ENCODE data around the gene ZC3H12D. TPM values are rescaled to one million over a fixed set of nuclear protein-coding genes. Genes with fewer than 3 reads are reported as not detected.

ZC3H12D gene
- total and polyA plus RNA-seq, 2 experiments from 2014 or later = 0.07 TPM; not detected in 1

- TF ChIP-seq ZNF462 (CRISPR knock-in tag; IDR thresholded peaks at IDR 0.05) (no peak), CREB1 (CRISPR knock-in tag; IDR thresholded peaks at IDR 0.05; ENCODE audit: low read depth) (no peak), REST (IDR thresholded peaks at IDR 0.05; ENCODE audit: unreplicated experiment) (no peak)
These were observed 15.3 kb upstream of the ZC3H12D start (continued) for GRCh38 chr6:149500096-149500495.

GRCh38 chr6:149499066-149499465, 14.3 kb upstream of the ZC3H12D start:
- H3K9me3 Mint-ChIP-seq = no peaks in the 10 kb centered on the region; the same call in 2 of the 3 replicates
- no peaks in the 10 kb centered on the region for H3K4me1 ChIP-seq (ENCODE audit: insufficient read depth)
- peaks cover 8% of the 10 kb centered on the region; the same call in 2 of the 3 replicates for H3K4me1 Mint-ChIP-seq
- H3K9me2 ChIP-seq (ENCODE audit: insufficient read depth) = no peaks in the 10 kb centered on the region
- H3K79me2 ChIP-seq (replicated peaks; ENCODE audit: insufficient read depth) = no peaks in the 10 kb centered on the region
- no peak overlapping the region for H3K4me3 ChIP-seq
- no peaks in the 10 kb centered on the region for H3K27me3 ChIP-seq (ENCODE audit: insufficient read depth)
- no peak for TF ChIP-seq EZH2phosphoT487 (IDR thresholded peaks at IDR 0.05; ENCODE audit: unreplicated experiment)
- TF ChIP-seq ZNF331 (CRISPR knock-in tag; IDR thresholded peaks at IDR 0.05; ENCODE audit: low read depth) = no peak
- H3K27ac Mint-ChIP-seq = no peak overlapping the region
- ATAC-seq = no peak
- H2AFZ ChIP-seq = no peak overlapping the region
- H4K20me1 ChIP-seq (replicated peaks; ENCODE audit: insufficient read depth) = no peaks in the 10 kb centered on the region
- H3K27me3 Mint-ChIP-seq (ENCODE audit: insufficient read depth, low read depth, poor library complexity) = peaks cover 2% of the 10 kb centered on the region
- no peak overlapping the region for H3K4me3 Mint-ChIP-seq
- H3F3A ChIP-seq (replicated peaks; ENCODE audit: low read depth) = no peaks in the 10 kb centered on the region
- H3K4me2 ChIP-seq = no peak overlapping the region
- no peaks in the 10 kb centered on the region for H3K36me3 ChIP-seq (ENCODE audit: insufficient read depth)
- no peaks in the 10 kb centered on the region for H3K36me3 Mint-ChIP-seq (ENCODE audit: low read depth)
- H3K27ac ChIP-seq (ENCODE audit: low read depth) = no peak overlapping the region
- DNase-seq (ENCODE audit: low spot score) = no peak
